Fibroblast of skin of right biceps (primary cell): Measurements from ENCODE around the gene TSFM.

Experiments
- DNase-seq: peaks from one replicate; pipeline ENCODE4 v3.0.0-alpha.2; 2013

Gene TSFM

GRCh38 chr12:57782608-57783465 lies at the start of gene TSFM:
TSFM (plus strand) TSS chr12:57782787; CDS start chr12:57782802, 15 bp downstream.
- DNase-seq = peak; percentile 94

GRCh38 chr12:57733928-57734327 lies 48.7 kb upstream of the TSFM start:
- DNase-seq = no peak

- no peak for DNase-seq
These were observed 48.0 kb upstream of the TSFM start for GRCh38 chr12:57734591-57734990.

GRCh38 chr12:57735198-57735855 lies 47.3 kb upstream of the TSFM start:
- DNase-seq = no peak

GRCh38 chr12:57735952-57736740 lies 46.4 kb upstream of the TSFM start:
- peak; percentile 30 for DNase-seq

GRCh38 chr12:57736741-57737466 lies 45.7 kb upstream of the TSFM start:
- DNase-seq = no peak

- DNase-seq = no peak
These were observed 44.8 kb upstream of the TSFM start for GRCh38 chr12:57737467-57738460.

- DNase-seq = peak; percentile 33
These were observed 43.8 kb upstream of the TSFM start, which contains the start of gene AGAP2 for GRCh38 chr12:57738661-57739237. AGAP2 (minus strand) TSS chr12:57738742; CDS start chr12:57738246, 496 bp downstream.

GRCh38 chr12:57739387-57739786 lies 43.2 kb upstream of the TSFM start:
- no peak for DNase-seq

GRCh38 chr12:57739914-57740538 lies 42.6 kb upstream of the TSFM start:
- no peak for DNase-seq

GRCh38 chr12:57740656-57741412 lies 41.8 kb upstream of the TSFM start:
- no peak for DNase-seq

GRCh38 chr12:57741413-57741789 lies 41.2 kb upstream of the TSFM start:
- no peak for DNase-seq

- no peak for DNase-seq
These were observed 40.5 kb upstream of the TSFM start for GRCh38 chr12:57741844-57742738.

GRCh38 chr12:57743769-57744168 lies 38.8 kb upstream of the TSFM start:
- no peak for DNase-seq

GRCh38 chr12:57744194-57744776 lies 38.3 kb upstream of the TSFM start:
- DNase-seq = peak; percentile 86

GRCh38 chr12:57744777-57745484 lies 37.7 kb upstream of the TSFM start, which contains the start of gene TSPAN31:
TSPAN31 (plus strand) TSS chr12:57745039; CDS start chr12:57745155, 116 bp downstream.
- DNase-seq = peak; percentile 99

- DNase-seq = no peak
These were observed 37.1 kb upstream of the TSFM start for GRCh38 chr12:57745485-57745881.
